Osteocyte (in vitro differentiated cells): ENCODE results near the gene ARMH2. TPM values are rescaled to one million over a fixed set of nuclear protein-coding genes. Genes with fewer than 3 reads are reported as not detected.
A peak's percentile ranks its signal among the peaks of the same experiment; 100 is the strongest.

Experiments used
- DNase-seq: peaks from one replicate; pipeline ENCODE4 v3.0.0; 2021; ENCODE audit warnings: mixed read lengths; ENCODE audit not compliant: unreplicated experiment; ENCODE audit errors: extremely low spot score
- H3K27ac Mint-ChIP-seq: one replicate; pipeline ENCODE4 v1.8.0; 2021; ENCODE audit warnings: mild to moderate bottlenecking, mixed read lengths; ENCODE audit not compliant: unreplicated experiment
- H3K27me3 Mint-ChIP-seq: one replicate; pipeline ENCODE4 v1.8.0; 2021; ENCODE audit warnings: mixed read lengths; ENCODE audit not compliant: unreplicated experiment
- H3K36me3 Mint-ChIP-seq: one replicate; pipeline ENCODE4 v1.8.0; 2021; ENCODE audit warnings: mixed read lengths; ENCODE audit not compliant: unreplicated experiment
- H3K4me1 Mint-ChIP-seq: one replicate; pipeline ENCODE4 v1.8.0; 2021; ENCODE audit warnings: mixed read lengths; ENCODE audit not compliant: unreplicated experiment
- H3K4me3 Mint-ChIP-seq: one replicate; pipeline ENCODE4 v1.8.0; 2021; ENCODE audit warnings: mild to moderate bottlenecking, moderate library complexity, mixed read lengths; ENCODE audit not compliant: unreplicated experiment
- H3K9me3 Mint-ChIP-seq: one replicate; pipeline ENCODE4 v1.8.0; 2021; ENCODE audit warnings: mixed read lengths; ENCODE audit not compliant: unreplicated experiment
- total RNA-seq: library from RNA; stranded (reverse); gene quantifications from 2 replicates; pipeline ENCODE4 v1.2.1, GENCODE V29; 2021
- TF ChIP-seq, protein P1 (sequence below): fragments of 200-600 bp; sonication (generic); IDR thresholded peaks from 2 replicates; pipeline ENCODE4 v1.5.0; 2021; ENCODE audit warnings: antibody characterized with exemption, mild to moderate bottlenecking, moderate library complexity

The ARMH2 gene
- total RNA-seq, 1 donor from 2014 or later: not detected

DNA sequence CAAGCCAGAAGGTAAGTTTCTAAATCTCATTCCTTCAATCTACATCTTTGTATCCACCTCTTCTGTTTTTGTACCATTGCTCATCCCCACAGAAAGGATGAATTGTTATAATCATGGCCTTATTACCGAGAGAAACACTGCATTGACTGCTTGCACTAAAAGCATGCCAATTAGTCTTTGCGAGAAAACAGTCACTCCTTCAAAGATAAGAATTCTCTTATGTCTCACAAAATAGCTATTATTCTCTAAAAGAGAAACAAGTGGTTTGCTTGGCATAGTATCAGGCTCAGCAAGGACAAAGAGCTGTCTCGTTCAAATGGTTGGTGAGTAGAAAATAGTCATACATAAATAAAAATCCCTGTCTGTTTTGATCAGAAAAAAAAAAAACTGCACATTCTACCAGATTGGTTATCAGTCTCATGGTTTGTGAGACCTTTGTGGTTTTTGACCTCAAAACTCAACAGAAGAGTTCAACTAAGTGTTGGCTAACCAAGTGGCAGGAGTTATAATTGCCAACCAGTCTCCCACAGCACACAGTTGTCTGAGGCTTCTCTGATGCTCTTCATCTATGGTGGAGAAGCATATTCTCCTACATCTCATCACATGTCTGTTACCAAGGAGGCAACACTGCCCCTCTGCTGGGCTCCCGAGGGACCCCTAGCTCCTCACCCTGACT is 35.1 kb upstream of the ARMH2 start:
- no peak for DNase-seq
- peaks cover 51% of the 10 kb centered on the region for H3K4me1 Mint-ChIP-seq
- H3K27me3 Mint-ChIP-seq: no peaks in the 10 kb centered on the region
- TF ChIP-seq, protein P1, sequence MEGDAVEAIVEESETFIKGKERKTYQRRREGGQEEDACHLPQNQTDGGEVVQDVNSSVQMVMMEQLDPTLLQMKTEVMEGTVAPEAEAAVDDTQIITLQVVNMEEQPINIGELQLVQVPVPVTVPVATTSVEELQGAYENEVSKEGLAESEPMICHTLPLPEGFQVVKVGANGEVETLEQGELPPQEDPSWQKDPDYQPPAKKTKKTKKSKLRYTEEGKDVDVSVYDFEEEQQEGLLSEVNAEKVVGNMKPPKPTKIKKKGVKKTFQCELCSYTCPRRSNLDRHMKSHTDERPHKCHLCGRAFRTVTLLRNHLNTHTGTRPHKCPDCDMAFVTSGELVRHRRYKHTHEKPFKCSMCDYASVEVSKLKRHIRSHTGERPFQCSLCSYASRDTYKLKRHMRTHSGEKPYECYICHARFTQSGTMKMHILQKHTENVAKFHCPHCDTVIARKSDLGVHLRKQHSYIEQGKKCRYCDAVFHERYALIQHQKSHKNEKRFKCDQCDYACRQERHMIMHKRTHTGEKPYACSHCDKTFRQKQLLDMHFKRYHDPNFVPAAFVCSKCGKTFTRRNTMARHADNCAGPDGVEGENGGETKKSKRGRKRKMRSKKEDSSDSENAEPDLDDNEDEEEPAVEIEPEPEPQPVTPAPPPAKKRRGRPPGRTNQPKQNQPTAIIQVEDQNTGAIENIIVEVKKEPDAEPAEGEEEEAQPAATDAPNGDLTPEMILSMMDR: no peak
- no peak overlapping the region for H3K4me3 Mint-ChIP-seq
- peaks cover 2% of the 10 kb centered on the region for H3K36me3 Mint-ChIP-seq
- peak overlapping the region; percentile 9 for H3K27ac Mint-ChIP-seq
- H3K9me3 Mint-ChIP-seq: no peaks in the 10 kb centered on the region

DNA sequence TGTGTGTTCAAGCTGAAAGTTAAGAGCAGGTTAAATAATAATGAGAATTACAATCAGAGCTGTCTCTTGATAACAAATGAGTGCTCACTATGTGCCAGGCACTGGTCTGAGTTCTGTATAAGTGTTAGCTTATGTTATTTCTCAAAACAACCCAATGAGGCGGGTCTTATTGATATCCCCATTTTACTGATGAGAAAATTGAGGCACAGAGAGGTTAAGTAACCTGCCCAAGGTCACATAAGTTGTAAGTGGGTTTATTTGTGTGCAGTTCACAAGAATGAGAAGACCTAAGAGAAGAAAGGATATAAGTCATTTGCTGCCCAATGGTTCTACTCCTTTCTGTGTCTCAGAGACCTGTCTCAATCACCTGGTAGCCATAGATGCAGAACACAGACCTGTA is 34.1 kb upstream of the ARMH2 start:
- no peaks in the 10 kb centered on the region for H3K36me3 Mint-ChIP-seq
- no peak for DNase-seq

DNA sequence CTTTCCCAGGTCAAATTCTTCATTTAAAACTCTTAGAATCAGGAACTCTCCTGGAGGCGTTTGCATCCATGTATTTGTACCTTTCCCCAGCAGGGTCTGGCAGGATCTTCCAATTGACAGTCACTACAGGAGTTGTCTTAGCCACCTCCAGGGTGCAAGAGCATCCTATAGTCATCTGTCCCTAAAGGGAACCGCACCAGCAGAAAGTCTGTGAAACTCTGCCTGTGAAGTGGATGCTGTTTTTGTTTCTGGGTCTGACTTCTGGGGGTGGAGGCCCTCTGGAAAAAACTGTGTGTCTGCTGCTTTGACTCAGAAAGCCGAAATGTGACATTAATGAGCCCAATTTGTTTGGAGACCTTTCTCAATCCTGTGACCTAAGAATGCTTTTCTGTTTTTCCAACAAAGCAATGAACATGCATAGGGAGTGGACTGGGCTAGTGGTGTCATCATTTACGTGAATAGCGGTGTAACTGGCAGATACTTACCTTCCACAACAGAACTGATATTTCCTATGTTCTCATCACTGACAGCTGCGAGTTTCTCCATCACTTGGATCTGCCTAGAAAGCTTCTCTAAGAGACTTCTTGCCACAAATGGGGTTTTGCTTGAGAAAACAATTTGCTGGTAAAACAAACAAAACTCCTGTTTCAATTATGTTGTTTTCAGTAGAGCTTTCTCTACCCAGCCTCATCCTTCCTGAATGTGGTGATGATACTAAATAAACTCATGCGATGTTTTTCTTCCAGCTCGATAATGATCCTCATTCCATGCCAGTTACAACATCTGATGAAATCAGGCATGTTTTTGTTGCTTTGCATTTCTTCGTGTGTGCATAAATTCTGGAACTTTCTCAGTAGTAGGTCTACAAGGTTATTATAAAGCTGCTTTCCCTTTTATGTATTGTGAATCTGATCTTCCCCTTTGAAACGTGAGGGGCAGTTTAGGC is 33.3 kb upstream of the ARMH2 start:
- DNase-seq: no peak
- H3K27me3 Mint-ChIP-seq: no peaks in the 10 kb centered on the region
- H3K36me3 Mint-ChIP-seq: no peaks in the 10 kb centered on the region
- H3K9me3 Mint-ChIP-seq: no peaks in the 10 kb centered on the region
- TF ChIP-seq, protein P1: no peak
- H3K4me1 Mint-ChIP-seq: peaks cover 52% of the 10 kb centered on the region
- peak overlapping the region; percentile 88 for H3K27ac Mint-ChIP-seq
- peak overlapping the region; percentile 15 for H3K4me3 Mint-ChIP-seq

More for the DNA sequence above, 34.1 kb upstream of the ARMH2 start:
- Mint-ChIP-seq H3K4me3 (no peak overlapping the region), H3K4me1 (peaks cover 51% of the 10 kb centered on the region), H3K9me3 (no peaks in the 10 kb centered on the region), H3K27ac (peak overlapping the region; percentile 88), H3K27me3 (no peaks in the 10 kb centered on the region)
- TF ChIP-seq, protein P1: no peak

DNA sequence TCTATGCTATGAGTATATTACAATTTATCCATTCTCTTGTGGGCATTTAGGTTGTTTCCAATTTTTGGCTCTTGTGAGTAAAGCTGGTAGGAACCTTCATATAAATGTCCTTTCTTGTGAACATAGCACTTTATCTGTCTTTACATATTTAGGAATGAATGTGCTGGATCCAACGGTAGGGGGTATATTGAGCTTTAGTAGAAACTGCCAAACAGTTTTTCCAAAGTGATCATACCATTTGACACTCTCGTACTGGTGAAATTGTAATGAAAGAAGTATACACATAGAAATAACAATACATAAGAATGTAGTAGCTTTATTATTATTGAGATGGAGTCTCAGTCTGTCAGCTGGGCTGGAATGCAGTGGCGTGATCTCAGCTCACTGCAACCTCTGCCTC is 30.9 kb upstream of the ARMH2 start:
- DNase-seq: no peak
- Mint-ChIP-seq H3K27me3 (no peaks in the 10 kb centered on the region), H3K36me3 (no peaks in the 10 kb centered on the region), H3K4me1 (peaks cover 45% of the 10 kb centered on the region), H3K27ac (peak overlapping the region; percentile 15), H3K9me3 (no peaks in the 10 kb centered on the region), H3K4me3 (no peak overlapping the region)
- TF ChIP-seq, protein P1: no peak

DNA sequence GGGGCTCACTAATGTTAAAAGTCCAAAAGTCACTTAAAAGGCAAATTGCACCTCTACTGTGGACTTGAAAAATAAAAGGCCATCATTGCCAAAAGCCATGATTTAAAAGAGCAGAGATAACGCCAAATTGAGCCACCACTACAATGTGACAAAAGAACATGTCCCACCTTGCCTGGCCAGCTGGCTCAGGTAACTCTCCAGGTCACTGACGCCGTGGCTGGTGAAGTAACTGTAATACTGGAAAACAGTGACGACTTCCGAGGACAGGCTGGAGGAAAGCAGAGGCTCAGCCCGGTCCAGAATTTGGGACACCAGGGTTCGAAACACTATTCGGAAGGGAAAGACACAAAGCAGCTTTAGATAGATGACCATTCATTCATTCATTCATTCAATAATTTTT is 29.3 kb upstream of the ARMH2 start:
- peaks cover 45% of the 10 kb centered on the region for H3K4me1 Mint-ChIP-seq
- H3K9me3 Mint-ChIP-seq: no peaks in the 10 kb centered on the region
- H3K27me3 Mint-ChIP-seq: no peaks in the 10 kb centered on the region
- TF ChIP-seq, protein P1: no peak
- no peak overlapping the region for H3K27ac Mint-ChIP-seq
- no peak overlapping the region for H3K4me3 Mint-ChIP-seq
- H3K36me3 Mint-ChIP-seq: peaks cover 2% of the 10 kb centered on the region
- DNase-seq: no peak
